ENCODE data around the gene BAG1. TPM values are rescaled to one million over a fixed set of nuclear protein-coding genes. Genes with fewer than 3 reads are reported as not detected.

The BAG1 gene
- total and polyA plus RNA-seq, 2 donors (not counting 1 experiment from before 2014, with no cell fraction given): 19.7 to 60.2 TPM

DNA sequence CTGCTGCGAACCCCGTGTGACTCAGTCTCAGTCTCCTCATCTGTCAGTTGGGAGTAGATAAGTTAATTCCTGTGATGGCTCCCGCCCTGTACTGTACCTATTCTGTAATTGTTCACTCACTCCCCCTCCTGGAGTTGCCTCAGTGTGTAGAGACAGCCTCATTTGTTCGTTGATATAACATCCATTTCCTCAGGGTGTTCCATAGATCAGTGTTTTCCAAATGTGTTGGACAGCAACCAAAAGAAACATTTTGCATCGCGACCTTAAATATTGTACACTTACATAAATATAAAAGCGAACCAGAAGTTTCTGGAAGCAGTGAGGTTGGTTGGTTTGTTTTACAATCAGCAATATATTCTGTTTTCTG, 26.5 kb upstream of the BAG1 start:
- peak overlapping the region; percentile 99 for H3K4me3 Mint-ChIP-seq
- peak overlapping the region; percentile 75 for H2AFZ ChIP-seq (ENCODE audit: insufficient read depth, low read depth, low read length, poor library complexity, severe bottlenecking)
- H3K27me3 Mint-ChIP-seq: no peaks in the 10 kb centered on the region
- CTCF ChIA-PET: interaction anchor here (1.1 to 1.4 kb wide), 4 partner anchors 148 to 183 kb away, joined by 3 to 4 read pairs (median 3); partner anchors contain the start of genes AQP3 and NOL6
- TF ChIP-seq EZH2 (IDR thresholded peaks at IDR 0.05; ENCODE audit: borderline replicate concordance, insufficient read depth, low read depth, low read length, poor library complexity, severe bottlenecking) (no peak), CTCF (IDR thresholded peaks at IDR 0.05) (no peak)
- no peaks in the 10 kb centered on the region for H3K27me3 ChIP-seq (replicated peaks in 1 of 4; ENCODE audit: control extremely low read depth in 1 of 4, control insufficient read depth in 3 of 4, insufficient read depth in 4 of 4, low read length in 3 of 4)
- ATAC-seq (ENCODE audit: low read depth): no peak
- DNase-seq: no peak
- H3K27ac Mint-ChIP-seq: peak overlapping the region; percentile 100
- peak overlapping the region; percentile 82 for H3K4me2 ChIP-seq (replicated peaks; ENCODE audit: low read depth, low read length, poor library complexity, severe bottlenecking)
- POLR2A ChIA-PET: interaction anchor here (1.3 to 1.6 kb wide), 3 partner anchors 13 to 289 kb away, joined by 4 to 10 read pairs (median 5); partner anchors contain the start of genes APTX, BAG1 and CHMP5
- peaks cover 49 to 64% of the 10 kb centered on the region in 2 donors for H3K4me1 ChIP-seq (ENCODE audit: control insufficient read depth in 2 of 2, insufficient read depth in 2 of 2, low read length in 2 of 2)
- 0% methylated on average over 3 of the region's 7 CpGs for WGBS (ENCODE audit: insufficient coverage)
- H3K36me3 ChIP-seq (replicated peaks in 1 of 2; ENCODE audit: control extremely low read depth in 1 of 2, control insufficient read depth in 1 of 2, extremely low read depth in 1 of 2, insufficient read depth in 2 of 2, low read length in 1 of 2): peaks cover 3 to 34% of the 10 kb centered on the region in 2 experiments
- peaks cover 67% of the 10 kb centered on the region for H3K4me1 Mint-ChIP-seq
- intact Hi-C loops (cut with micrococcal nuclease): loop anchor here (10.0 kb wide), 4 partner anchors 126 to 736 kb away; partner anchors contain the start of genes B4GALT1, SMIM27, SMU1 and TOPORS
- H3K9ac ChIP-seq (ENCODE audit: low read length): peak overlapping the region; percentile 91
- peak overlapping the region; percentile 31 to 98 (median 84) for H3K4me3 ChIP-seq (ENCODE audit: control extremely low read depth in 1 of 5, extremely low read depth in 1 of 5, insufficient read depth in 1 of 5, low read depth in 2 of 5, low read length in 4 of 5)
- H3K9me3 Mint-ChIP-seq (ENCODE audit: insufficient read depth): no peaks in the 10 kb centered on the region
- H3K27ac ChIP-seq (ENCODE audit: low read length in 2 of 2): peak overlapping the region; percentile 99 to 100
- H3K79me2 ChIP-seq (ENCODE audit: control insufficient read depth, insufficient read depth, low read length): peaks cover 55% of the 10 kb centered on the region
- no peaks in the 10 kb centered on the region for H4K20me1 ChIP-seq (ENCODE audit: control insufficient read depth, insufficient read depth, low read length, poor library complexity, severe bottlenecking)
- no peaks in the 10 kb centered on the region for H3K9me3 ChIP-seq (ENCODE audit: control extremely low read depth in 1 of 3, control insufficient read depth in 2 of 3, insufficient read depth in 1 of 3, low read length in 2 of 3)

All from B cell (primary cell).